Gastroesophageal sphincter (tissue), 3 donors: ENCODE data around the gene NAA60.

ENCODE experiments used
- POLR2A ChIP-seq, 2 donors: fragments of 450-650 bp; IDR thresholded peaks; one replicate each; pipeline ENCODE4 v1.6.1; 2017; ENCODE audit warnings: antibody characterized with exemption in 2 of 2, mild to moderate bottlenecking in 2 of 2, moderate library complexity in 1 of 2
- POLR2AphosphoS5 ChIP-seq: sonication (generic); formaldehyde crosslinking; IDR thresholded peaks from one replicate; pipeline ENCODE4 v1.6.1; 2017; ENCODE audit warnings: antibody characterized with exemption
- TF ChIP-seq, protein P1 (sequence below), 4 experiments: fragments of 200-600 bp in 2 of 4; fragments of 450-650 bp in 2 of 4; sonication (generic) in 1 of 4; IDR thresholded peaks; one replicate each; pipeline ENCODE4 v1.5.1; 2017 to 2019; ENCODE audit warnings: antibody characterized with exemption in 4 of 4, mild to moderate bottlenecking in 2 of 4, moderate library complexity in 2 of 4

DNA sequence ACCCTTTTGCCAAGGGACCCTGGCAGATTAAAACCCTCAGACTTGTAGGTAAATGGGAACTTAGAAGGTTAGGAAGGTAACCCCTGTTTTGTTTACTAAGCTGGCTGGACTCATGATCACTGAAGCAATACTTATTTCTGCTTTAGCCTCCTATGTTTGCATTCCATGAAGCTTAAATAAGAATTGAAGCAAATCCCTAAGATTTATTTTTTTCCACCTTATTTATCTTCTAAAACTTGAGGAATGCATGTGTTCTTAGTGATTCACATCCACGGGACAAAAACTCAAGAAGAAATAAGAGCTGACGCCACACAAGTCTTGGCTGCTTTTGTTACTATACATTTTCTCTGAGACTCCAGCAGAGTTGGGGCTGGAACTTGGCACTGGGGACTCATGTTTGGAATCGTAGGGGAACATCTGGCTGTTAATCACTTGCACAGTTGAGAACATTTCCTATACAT lies 92.8 kb downstream of the NAA60 start:
- TF ChIP-seq POLR2A (IDR thresholded peaks at IDR 0.05), result no peak
- TF ChIP-seq, protein P1, sequence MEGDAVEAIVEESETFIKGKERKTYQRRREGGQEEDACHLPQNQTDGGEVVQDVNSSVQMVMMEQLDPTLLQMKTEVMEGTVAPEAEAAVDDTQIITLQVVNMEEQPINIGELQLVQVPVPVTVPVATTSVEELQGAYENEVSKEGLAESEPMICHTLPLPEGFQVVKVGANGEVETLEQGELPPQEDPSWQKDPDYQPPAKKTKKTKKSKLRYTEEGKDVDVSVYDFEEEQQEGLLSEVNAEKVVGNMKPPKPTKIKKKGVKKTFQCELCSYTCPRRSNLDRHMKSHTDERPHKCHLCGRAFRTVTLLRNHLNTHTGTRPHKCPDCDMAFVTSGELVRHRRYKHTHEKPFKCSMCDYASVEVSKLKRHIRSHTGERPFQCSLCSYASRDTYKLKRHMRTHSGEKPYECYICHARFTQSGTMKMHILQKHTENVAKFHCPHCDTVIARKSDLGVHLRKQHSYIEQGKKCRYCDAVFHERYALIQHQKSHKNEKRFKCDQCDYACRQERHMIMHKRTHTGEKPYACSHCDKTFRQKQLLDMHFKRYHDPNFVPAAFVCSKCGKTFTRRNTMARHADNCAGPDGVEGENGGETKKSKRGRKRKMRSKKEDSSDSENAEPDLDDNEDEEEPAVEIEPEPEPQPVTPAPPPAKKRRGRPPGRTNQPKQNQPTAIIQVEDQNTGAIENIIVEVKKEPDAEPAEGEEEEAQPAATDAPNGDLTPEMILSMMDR (IDR thresholded peaks at IDR 0.05), result no peak
- TF ChIP-seq POLR2AphosphoS5, result no peak
